GM21447 (cell line): ENCODE data around the gene NSD1.
"Not testable (repeated sequence)": the region's sequence is repeated elsewhere in the genome, so short reads cannot be mapped to it uniquely, and the experiment has no call there.

Source experiments
- ATAC-seq: cut with Tn5 transposase; IDR thresholded peaks from one replicate; pipeline ENCODE4 v1.9.1; 2021; ENCODE audit not compliant: unreplicated experiment

NSD1 gene

GRCh38 chr5:177226860-177227259 is 93.3 kb downstream of the NSD1 start:
- no peak for ATAC-seq

- ATAC-seq = no peak
Measured at GRCh38 chr5:177228751-177229150, 95.2 kb downstream of the NSD1 start.

- ATAC-seq = no peak
Measured at GRCh38 chr5:177230660-177231059, 97.1 kb downstream of the NSD1 start.

- no peak for ATAC-seq
Measured at GRCh38 chr5:177231479-177232250, 98.1 kb downstream of the NSD1 start.

- ATAC-seq = no peak
Measured at GRCh38 chr5:177232358-177232757, 98.8 kb downstream of the NSD1 start.

- no peak for ATAC-seq
Measured at GRCh38 chr5:177232761-177233160, 99.2 kb downstream of the NSD1 start.

- ATAC-seq = no peak
Measured at GRCh38 chr5:177233206-177233605, 99.6 kb downstream of the NSD1 start.

GRCh38 chr5:177233802-177234201 is 100.2 kb downstream of the NSD1 start:
- ATAC-seq = no peak

- no peak for ATAC-seq
Measured at GRCh38 chr5:177234841-177235240, 101.3 kb downstream of the NSD1 start.

GRCh38 chr5:177241768-177242167 is 108.2 kb downstream of the NSD1 start:
- ATAC-seq = no peak

GRCh38 chr5:177242304-177242703 is 108.7 kb downstream of the NSD1 start:
- no peak for ATAC-seq

GRCh38 chr5:177249761-177250537 is 116.4 kb downstream of the NSD1 start:
- ATAC-seq = no peak

GRCh38 chr5:177253252-177253651 is 119.7 kb downstream of the NSD1 start:
- ATAC-seq = no peak

GRCh38 chr5:177256296-177256695 is 122.7 kb downstream of the NSD1 start:
- no peak for ATAC-seq

GRCh38 chr5:177258711-177259110 is 125.1 kb downstream of the NSD1 start:
- not testable (repeated sequence) for ATAC-seq

- ATAC-seq = no peak
Measured at GRCh38 chr5:177260961-177261360, 127.4 kb downstream of the NSD1 start.

GRCh38 chr5:177261510-177261909 is 127.9 kb downstream of the NSD1 start:
- ATAC-seq = no peak

- no peak for ATAC-seq
Measured at GRCh38 chr5:177264178-177264577, 130.6 kb downstream of the NSD1 start.

- no peak for ATAC-seq
Measured at GRCh38 chr5:177265395-177265794, 131.8 kb downstream of the NSD1 start.

- no peak for ATAC-seq
Measured at GRCh38 chr5:177269232-177269895, 135.8 kb downstream of the NSD1 start.

GRCh38 chr5:177269976-177270375 is 136.4 kb downstream of the NSD1 start:
- ATAC-seq = no peak

GRCh38 chr5:177270653-177271052 is 137.1 kb downstream of the NSD1 start:
- ATAC-seq = no peak
